ENCODE results near the gene GPR68.
"Not testable (repeated sequence)": the region's sequence is repeated elsewhere in the genome, so short reads cannot be mapped to it uniquely, and the experiment has no call there.

Gene GPR68

GRCh38 chr14:91272341-91273272 is 28.1 kb upstream of the GPR68 start:
- H3K36me3 ChIP-seq (ENCODE audit: insufficient read depth, low read length) = peaks cover 39% of the 10 kb centered on the region
- 95% methylated on average over 43 of the region's 43 CpGs for WGBS

GRCh38 chr14:91271639-91272038 is 27.1 kb upstream of the GPR68 start:
- Histone ChIP-seq H3K27me3 (ENCODE audit: insufficient read depth, low read length) (no peaks in the 10 kb centered on the region; the same call in 1 of the 2 replicates), H3K9ac (ENCODE audit: low read depth, low read length) (no peak overlapping the region), H3K36me3 (ENCODE audit: insufficient read depth, low read length) (peaks cover 30% of the 10 kb centered on the region), H3K4me1 (ENCODE audit: insufficient read depth, low read length) (no peaks in the 10 kb centered on the region), H3K4me3 (ENCODE audit: low read length) (no peak overlapping the region), H3K27ac (ENCODE audit: low read depth, low read length) (no peak overlapping the region), H3K9me3 (ENCODE audit: insufficient read depth, low read depth, low read length) (no peaks in the 10 kb centered on the region)
- whole genome bisulfite sequencing = 96% methylated on average over 9 of the region's 9 CpGs

More at GRCh38 chr14:91272341-91273272, 28.1 kb upstream of the GPR68 start:
- no peak overlapping the region for H3K27ac ChIP-seq (ENCODE audit: low read depth, low read length)
- no peak overlapping the region for H3K4me3 ChIP-seq (ENCODE audit: low read length)
- no peaks in the 10 kb centered on the region for H3K4me1 ChIP-seq (ENCODE audit: insufficient read depth, low read length)
- H3K27me3 ChIP-seq (ENCODE audit: insufficient read depth, low read length) = no peaks in the 10 kb centered on the region
- H3K9ac ChIP-seq (ENCODE audit: low read depth, low read length) = no peak overlapping the region
- no peaks in the 10 kb centered on the region for H3K9me3 ChIP-seq (ENCODE audit: insufficient read depth, low read depth, low read length)

DNA sequence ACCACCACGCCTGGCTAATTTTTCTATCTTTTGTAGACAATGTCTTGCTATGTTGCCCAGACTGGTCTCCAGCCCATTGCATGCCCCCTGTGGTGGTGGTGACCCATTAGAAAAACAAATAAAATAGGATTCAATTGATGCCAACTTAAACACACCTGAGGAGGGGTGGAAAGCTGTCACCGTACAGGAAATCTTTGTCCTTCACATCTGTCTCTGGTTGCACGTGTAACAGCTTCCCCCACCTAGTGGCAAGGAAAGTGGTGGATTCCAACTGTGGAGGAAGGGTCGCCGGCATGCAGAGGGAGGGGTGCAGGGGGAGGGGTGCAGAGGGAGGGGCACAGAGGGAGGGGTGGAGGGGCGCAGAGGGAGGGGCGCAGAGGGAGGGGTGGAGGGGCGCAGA is 26.1 kb upstream of the GPR68 start:
- H3K27ac ChIP-seq (ENCODE audit: low read depth, low read length) = no peak overlapping the region
- no peaks in the 10 kb centered on the region for H3K4me1 ChIP-seq (ENCODE audit: insufficient read depth, low read length)
- peaks cover 5% of the 10 kb centered on the region; the same call in 1 of the 2 replicates for H3K27me3 ChIP-seq (ENCODE audit: insufficient read depth, low read length)
- peaks cover 23% of the 10 kb centered on the region for H3K36me3 ChIP-seq (ENCODE audit: insufficient read depth, low read length)
- 75% methylated on average over 5 of the region's 8 CpGs for WGBS
- no peak overlapping the region for H3K9ac ChIP-seq (ENCODE audit: low read depth, low read length)
- no peaks in the 10 kb centered on the region for H3K9me3 ChIP-seq (ENCODE audit: insufficient read depth, low read depth, low read length)
- no peak overlapping the region for H3K4me3 ChIP-seq (ENCODE audit: low read length)

DNA sequence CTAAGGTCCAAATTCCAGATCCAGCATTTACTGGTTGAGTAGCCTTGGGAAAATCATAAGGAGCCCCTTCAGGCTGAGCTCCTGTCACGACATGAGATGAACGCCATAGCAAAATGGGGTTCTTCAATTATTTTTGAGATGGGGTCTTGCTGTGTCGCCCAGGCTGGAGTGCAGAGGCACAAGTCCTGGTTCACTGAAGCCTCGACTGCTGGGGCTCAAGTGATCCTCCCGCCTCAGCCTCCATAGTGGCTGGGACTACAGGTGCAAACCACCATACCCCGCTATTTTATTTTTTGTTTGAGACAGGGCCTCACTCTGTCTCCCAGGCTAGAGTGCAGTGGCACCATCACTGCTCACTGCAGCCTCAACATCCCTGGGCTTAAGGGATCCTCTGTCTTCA is 25.7 kb upstream of the GPR68 start:
- H3K4me1 ChIP-seq (ENCODE audit: insufficient read depth, low read length) = no peaks in the 10 kb centered on the region
- no peak overlapping the region for H3K9ac ChIP-seq (ENCODE audit: low read depth, low read length)
- H3K27me3 ChIP-seq (ENCODE audit: insufficient read depth, low read length) = peaks cover 9% of the 10 kb centered on the region
- H3K4me3 ChIP-seq (ENCODE audit: low read length) = no peak overlapping the region
- peaks cover 23% of the 10 kb centered on the region for H3K36me3 ChIP-seq (ENCODE audit: insufficient read depth, low read length)
- WGBS = 96% methylated on average over 6 of the region's 6 CpGs
- H3K27ac ChIP-seq (ENCODE audit: low read depth, low read length) = no peak overlapping the region
- no peaks in the 10 kb centered on the region for H3K9me3 ChIP-seq (ENCODE audit: insufficient read depth, low read depth, low read length)

- Histone ChIP-seq H3K36me3 (ENCODE audit: insufficient read depth, low read length) (peaks cover 21% of the 10 kb centered on the region), H3K27ac (ENCODE audit: low read depth, low read length) (no peak overlapping the region), H3K4me1 (ENCODE audit: insufficient read depth, low read length) (no peaks in the 10 kb centered on the region), H3K4me3 (ENCODE audit: low read length) (no peak overlapping the region), H3K9ac (ENCODE audit: low read depth, low read length) (no peak overlapping the region), H3K27me3 (ENCODE audit: insufficient read depth, low read length) (peaks cover 17% of the 10 kb centered on the region), H3K9me3 (ENCODE audit: insufficient read depth, low read depth, low read length) (no peaks in the 10 kb centered on the region)
- WGBS = 89% methylated on average over 23 of the region's 24 CpGs
Observed at GRCh38 chr14:91269076-91269991, 24.8 kb upstream of the GPR68 start.

DNA sequence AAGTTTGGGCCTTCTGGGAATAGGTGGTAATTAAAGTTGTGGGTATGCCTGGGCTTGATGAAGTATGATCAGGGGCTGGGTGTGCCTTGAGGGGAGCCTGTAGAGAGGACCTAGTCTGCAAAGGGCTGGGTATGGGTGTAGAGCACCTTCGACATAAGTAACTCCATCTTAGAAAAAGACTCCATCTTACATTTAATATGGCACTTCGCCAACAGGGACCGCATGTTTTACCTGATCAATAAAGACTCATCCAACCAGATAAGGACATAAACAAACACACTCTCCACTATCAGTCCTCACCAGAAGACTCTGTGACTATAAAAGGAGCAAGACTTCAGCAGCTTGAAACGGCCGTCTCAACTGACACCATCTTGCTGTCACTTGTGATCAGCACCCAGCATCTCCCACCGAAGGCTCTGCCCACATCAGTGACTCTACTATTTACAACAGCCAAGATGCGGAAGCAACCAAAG is 23.5 kb upstream of the GPR68 start:
- peaks cover 31% of the 10 kb centered on the region for H3K27me3 ChIP-seq (ENCODE audit: insufficient read depth, low read length)
- H3K4me3 ChIP-seq (ENCODE audit: low read length) = no peak overlapping the region
- no peaks in the 10 kb centered on the region for H3K4me1 ChIP-seq (ENCODE audit: insufficient read depth, low read length)
- no peak overlapping the region for H3K9ac ChIP-seq (ENCODE audit: low read depth, low read length)
- H3K27ac ChIP-seq (ENCODE audit: low read depth, low read length) = no peak overlapping the region
- no peaks in the 10 kb centered on the region for H3K9me3 ChIP-seq (ENCODE audit: insufficient read depth, low read depth, low read length)
- peaks cover 12% of the 10 kb centered on the region for H3K36me3 ChIP-seq (ENCODE audit: insufficient read depth, low read length)
- WGBS = 94% methylated on average over 7 of the region's 7 CpGs

DNA sequence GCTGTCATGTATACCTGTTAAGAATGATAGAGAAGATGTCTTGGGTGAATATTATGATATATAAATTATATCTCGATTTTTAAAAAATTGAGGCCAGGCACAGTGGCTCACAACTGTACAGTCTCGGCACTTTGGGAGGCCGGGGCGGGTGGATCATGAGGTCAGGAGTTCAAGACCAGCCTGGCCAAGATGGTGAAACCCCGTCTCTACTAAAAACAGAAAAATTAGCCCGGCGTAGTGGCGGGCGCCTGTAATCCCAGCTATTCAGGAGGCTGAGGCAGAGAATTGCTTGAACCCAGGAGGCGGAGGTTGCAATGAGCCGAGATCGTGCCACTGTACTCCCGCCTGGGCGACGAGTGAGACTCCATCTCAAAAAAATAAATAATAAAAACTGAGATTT is 21.8 kb upstream of the GPR68 start:
- H3K9ac ChIP-seq (ENCODE audit: low read depth, low read length); H3K36me3 ChIP-seq (ENCODE audit: insufficient read depth, low read length); H3K27ac ChIP-seq (ENCODE audit: low read depth, low read length); H3K9me3 ChIP-seq (ENCODE audit: insufficient read depth, low read depth, low read length); H3K4me1 ChIP-seq (ENCODE audit: insufficient read depth, low read length); H3K4me3 ChIP-seq (ENCODE audit: low read length): not testable (repeated sequence)
- H3K27me3 ChIP-seq (ENCODE audit: insufficient read depth, low read length) = peaks cover 31% of the 10 kb centered on the region
- WGBS = 92% methylated on average over 13 of the region's 15 CpGs

DNA sequence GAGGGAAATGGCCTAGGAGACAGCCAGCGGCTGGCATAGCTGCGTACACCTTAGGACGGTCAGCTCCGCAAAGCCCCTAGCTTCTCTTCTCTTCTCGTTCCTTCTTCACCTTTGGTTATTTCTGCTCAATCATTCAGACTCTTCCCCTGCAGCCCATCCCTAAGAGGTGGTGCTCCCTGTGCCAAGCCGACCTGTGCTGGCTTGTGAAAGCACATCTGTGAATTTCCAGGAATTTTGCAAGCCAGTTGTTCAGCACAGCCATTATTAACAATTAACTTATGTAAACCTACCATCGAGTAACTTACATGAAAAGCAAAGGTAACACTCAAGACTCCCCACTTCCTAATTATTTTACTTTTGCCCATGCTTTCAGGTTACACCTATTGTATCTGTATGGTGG is 20.9 kb upstream of the GPR68 start:
- Histone ChIP-seq H3K27me3 (ENCODE audit: insufficient read depth, low read length) (peaks cover 31% of the 10 kb centered on the region), H3K27ac (ENCODE audit: low read depth, low read length) (no peak overlapping the region), H3K4me3 (ENCODE audit: low read length) (no peak overlapping the region), H3K36me3 (ENCODE audit: insufficient read depth, low read length) (0 out of 2 replicates have a peak, but pooled peaks cover 2% of the 10 kb centered on the region), H3K4me1 (ENCODE audit: insufficient read depth, low read length) (no peaks in the 10 kb centered on the region), H3K9me3 (ENCODE audit: insufficient read depth, low read depth, low read length) (no peaks in the 10 kb centered on the region), H3K9ac (ENCODE audit: low read depth, low read length) (no peak overlapping the region)
- WGBS = 91% methylated on average over 7 of the region's 7 CpGs

GRCh38 chr14:91264151-91265150 is 19.9 kb upstream of the GPR68 start:
- Histone ChIP-seq H3K9ac (ENCODE audit: low read depth, low read length) (peak overlapping the region; percentile 36; the same call in 1 of the 2 replicates), H3K9me3 (ENCODE audit: insufficient read depth, low read depth, low read length) (no peaks in the 10 kb centered on the region), H3K36me3 (ENCODE audit: insufficient read depth, low read length) (no peaks in the 10 kb centered on the region), H3K4me3 (ENCODE audit: low read length) (peak overlapping the region; percentile 44), H3K27ac (ENCODE audit: low read depth, low read length) (no peak overlapping the region), H3K4me1 (ENCODE audit: insufficient read depth, low read length) (no peaks in the 10 kb centered on the region), H3K27me3 (ENCODE audit: insufficient read depth, low read length) (peaks cover 31% of the 10 kb centered on the region)
- 10% methylated on average over 69 of the region's 69 CpGs for WGBS

- H3K27me3 ChIP-seq (ENCODE audit: insufficient read depth, low read length) = peaks cover 31% of the 10 kb centered on the region
- H3K4me1 ChIP-seq (ENCODE audit: insufficient read depth, low read length) = no peaks in the 10 kb centered on the region
- H3K36me3 ChIP-seq (ENCODE audit: insufficient read depth, low read length) = no peaks in the 10 kb centered on the region
- 89% methylated on average over 2 of the region's 2 CpGs for WGBS
- no peaks in the 10 kb centered on the region for H3K9me3 ChIP-seq (ENCODE audit: insufficient read depth, low read depth, low read length)
- no peak overlapping the region for H3K27ac ChIP-seq (ENCODE audit: low read depth, low read length)
- H3K9ac ChIP-seq (ENCODE audit: low read depth, low read length) = no peak overlapping the region
- H3K4me3 ChIP-seq (ENCODE audit: low read length) = no peak overlapping the region
Observed at GRCh38 chr14:91263329-91263728, 18.8 kb upstream of the GPR68 start.
